HG03565 (cell line): ENCODE results near the gene ZFHX3.

Experiments used
- ATAC-seq: cut with Tn5 transposase; IDR thresholded peaks from one replicate; pipeline ENCODE4 v1.9.1; 2021; ENCODE audit warnings: mild to moderate bottlenecking, moderate library complexity; ENCODE audit not compliant: unreplicated experiment

The ZFHX3 gene

GRCh38 chr16:72787130-72787513 is 260.8 kb downstream of the ZFHX3 start:
- ATAC-seq, result no peak

GRCh38 chr16:72786606-72787005 is 261.3 kb downstream of the ZFHX3 start:
- ATAC-seq, result no peak

DNA sequence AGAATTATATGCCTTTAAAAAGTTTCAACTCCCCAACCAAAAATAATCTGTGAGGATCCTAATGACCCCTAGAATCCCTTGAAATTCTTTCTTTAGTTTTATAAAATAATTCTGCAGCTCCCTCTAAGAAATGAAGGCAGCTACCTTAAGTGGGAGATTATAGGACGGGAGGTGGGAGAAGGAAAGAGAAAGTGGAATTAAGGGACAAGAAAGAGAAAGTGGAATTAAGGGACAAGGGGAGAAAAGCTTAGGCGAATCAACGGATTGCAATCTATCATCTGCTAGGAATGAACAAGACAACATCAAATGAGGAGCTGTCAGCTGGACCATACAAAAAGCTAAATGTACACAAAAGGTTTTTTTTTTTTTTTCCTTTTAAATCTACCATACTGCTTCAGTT is 262.0 kb downstream of the ZFHX3 start:
- no peak for ATAC-seq

- ATAC-seq, result no peak
These were observed 262.8 kb downstream of the ZFHX3 start for GRCh38 chr16:72785171-72785570.

DNA sequence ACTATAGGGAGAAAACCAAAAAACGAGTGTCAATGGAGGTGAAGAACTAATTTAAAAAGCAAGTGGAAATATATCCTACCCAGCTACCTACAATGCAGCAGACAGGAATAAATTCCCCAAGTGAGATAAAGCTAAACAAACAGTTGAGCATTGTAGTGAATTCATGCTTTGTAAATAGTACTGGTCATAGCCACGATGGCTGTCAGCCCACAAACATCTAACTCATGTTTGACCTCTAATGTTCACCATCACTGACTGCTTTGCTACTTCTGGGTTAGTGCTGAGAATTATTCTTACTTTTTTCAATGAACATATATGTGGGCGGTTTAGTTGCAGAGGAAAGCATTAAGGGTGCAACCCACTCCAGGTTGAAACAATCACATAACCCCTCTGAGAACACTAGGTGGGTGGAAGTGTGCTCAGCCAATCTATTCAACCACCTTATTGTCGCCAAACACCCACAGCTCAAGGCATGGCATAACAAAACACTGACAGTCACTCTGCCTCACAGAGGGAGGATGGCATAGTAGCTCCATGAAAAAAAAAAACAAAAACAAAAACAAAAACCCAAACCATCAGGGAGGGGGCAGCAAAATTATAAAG is 264.1 kb downstream of the ZFHX3 start:
- peak; percentile 27 for ATAC-seq

DNA sequence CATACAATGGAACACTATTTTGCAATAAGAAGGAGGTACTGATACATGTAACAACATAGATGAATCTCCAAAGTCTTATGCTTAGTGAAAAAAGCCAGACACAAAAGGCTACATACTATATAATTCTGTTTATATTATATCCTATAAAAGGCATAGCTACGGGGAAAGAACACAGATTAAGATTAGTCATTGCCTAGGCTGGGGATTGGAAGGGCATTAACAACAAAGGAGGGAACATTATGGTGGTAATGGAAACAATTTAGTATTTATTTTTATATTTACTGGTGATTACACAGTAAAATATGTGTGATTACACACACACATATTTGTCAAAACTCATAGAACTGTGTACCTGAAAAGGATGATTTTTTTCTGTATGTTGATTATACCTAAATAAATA is 278.1 kb downstream of the ZFHX3 start:
- ATAC-seq, result no peak

DNA sequence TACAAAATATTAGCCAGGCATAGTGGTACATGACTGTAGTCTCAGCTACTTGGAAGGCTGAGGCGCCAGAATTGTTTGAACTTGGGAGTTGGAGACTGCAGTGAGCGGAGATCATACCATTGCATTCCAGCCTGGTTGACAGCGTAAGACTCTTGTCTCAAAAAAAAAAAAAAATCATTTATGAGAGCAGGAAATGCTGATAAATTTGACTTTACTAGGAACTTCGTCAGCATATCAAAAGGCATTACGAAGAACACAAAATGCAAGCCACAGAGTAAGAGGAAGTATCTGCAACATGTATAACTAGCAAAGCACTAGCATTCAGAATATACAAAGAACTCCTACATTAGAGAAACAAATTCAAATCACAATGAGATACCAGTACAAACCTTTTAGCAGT is 279.3 kb downstream of the ZFHX3 start:
- no peak for ATAC-seq

DNA sequence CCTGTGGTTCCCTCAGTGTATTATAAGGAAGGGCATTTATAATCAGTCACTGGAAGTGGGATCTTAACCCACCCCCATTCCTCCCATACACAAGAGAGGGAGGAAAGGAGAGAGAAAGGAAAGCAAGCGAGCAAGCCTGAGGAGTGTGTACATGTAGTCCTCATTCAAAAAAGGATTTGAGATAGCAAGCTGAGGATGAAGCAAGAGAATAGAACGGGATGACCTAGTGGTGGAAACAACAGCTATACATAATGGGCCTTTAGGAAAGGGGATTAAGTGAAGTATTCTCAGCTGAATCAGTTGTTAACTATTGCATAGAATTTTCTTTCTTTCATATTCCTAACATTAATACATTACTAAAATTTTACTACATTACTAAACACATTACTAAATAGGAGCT is 281.4 kb downstream of the ZFHX3 start:
- ATAC-seq, result no peak

DNA sequence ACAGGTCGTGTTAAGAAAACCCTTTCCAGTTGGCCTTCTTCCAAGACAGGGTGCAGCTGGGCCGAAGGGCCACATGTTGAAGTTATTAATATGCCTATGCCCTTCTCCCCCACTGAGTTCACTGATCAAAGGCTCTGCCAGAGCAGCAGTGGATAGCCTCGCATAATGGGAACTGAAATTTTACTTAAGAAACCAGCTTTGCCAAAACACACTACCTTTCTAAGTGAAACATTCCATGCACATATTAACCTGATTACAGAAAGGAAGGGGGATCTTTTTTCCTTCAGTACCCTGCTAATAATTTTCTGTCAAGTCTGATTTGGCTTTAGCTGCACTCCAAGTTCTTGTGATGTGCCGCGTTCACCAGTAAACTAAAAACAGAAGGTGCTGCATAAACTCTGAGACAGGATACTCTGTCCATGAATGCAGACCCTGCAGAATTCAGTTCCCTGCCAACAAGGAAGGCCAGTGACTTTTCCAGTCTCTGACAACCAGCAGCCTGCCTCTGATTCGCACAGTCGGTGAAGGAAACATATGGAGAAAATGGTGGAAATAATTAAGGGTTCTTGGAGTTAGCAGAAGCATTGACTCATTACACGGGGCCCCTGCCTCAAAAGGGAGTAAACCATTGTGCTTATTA is 283.8 kb downstream of the ZFHX3 start:
- no peak for ATAC-seq

DNA sequence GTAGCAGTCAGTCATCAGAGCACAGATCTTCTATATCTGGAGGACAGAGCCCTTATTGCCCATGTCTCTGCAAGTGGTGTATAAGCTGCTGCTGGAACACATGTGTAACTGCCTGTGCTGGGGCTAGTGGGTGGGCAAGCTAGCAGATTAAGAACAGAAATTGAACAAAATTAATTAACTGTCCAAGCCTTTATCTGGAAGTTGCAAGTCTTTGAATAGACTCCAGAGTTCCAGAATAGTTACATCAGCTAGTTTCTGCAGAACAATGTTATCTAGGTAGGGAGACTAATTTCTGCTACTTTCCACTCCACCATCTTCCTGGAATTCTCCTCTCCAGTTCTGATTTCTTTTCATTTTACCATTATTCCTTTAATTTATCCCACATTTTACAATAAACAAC is 287.3 kb downstream of the ZFHX3 start:
- no peak for ATAC-seq

GRCh38 chr16:72753881-72754280 is 294.0 kb downstream of the ZFHX3 start:
- no peak for ATAC-seq

GRCh38 chr16:72752004-72752695 is 295.8 kb downstream of the ZFHX3 start:
- ATAC-seq, result no peak

- ATAC-seq, result no peak
These were observed 296.9 kb downstream of the ZFHX3 start for GRCh38 chr16:72751076-72751475.

DNA sequence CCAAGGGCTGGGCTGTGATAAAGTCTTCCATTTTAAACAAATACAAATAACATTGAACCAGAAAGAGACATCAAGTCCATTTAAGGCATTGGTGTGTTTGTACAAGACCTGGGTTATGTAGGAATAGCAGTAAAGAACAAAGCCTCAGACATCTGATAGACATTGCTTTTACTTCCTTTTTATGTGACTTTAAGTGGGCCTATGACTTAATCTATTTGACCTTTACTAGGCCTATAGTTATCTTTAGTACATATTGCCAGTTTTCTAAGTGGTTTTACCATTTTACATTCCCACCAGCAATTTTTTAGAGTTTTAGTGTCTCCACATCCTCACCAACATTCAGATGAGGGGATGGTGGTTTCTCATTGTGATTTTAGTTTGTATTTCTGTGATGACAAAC is 298.8 kb downstream of the ZFHX3 start:
- ATAC-seq, result no peak

GRCh38 chr16:72744076-72744793 is 303.7 kb downstream of the ZFHX3 start:
- no peak for ATAC-seq

- ATAC-seq, result peak; percentile 77
These were observed 304.7 kb downstream of the ZFHX3 start for GRCh38 chr16:72743011-72743761.

DNA sequence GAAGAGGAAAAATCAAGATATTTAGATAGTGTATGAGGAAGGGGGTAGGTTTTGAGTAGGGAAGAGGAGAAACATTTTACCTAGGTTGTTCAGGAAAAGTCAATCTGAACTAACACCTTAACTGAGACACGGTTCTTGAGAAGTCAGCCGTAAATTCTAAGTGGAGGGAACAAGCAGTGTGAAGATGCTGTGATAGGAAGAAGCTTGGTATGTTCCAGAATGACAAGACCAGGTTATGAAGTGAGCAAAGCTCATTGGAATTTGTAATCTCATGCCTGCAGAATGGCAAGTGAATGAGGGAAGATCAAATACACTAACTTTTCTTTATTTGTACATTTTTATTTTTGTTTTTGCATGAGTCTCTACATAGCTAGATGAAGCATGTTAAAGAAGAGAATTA is 307.6 kb downstream of the ZFHX3 start:
- ATAC-seq, result no peak

DNA sequence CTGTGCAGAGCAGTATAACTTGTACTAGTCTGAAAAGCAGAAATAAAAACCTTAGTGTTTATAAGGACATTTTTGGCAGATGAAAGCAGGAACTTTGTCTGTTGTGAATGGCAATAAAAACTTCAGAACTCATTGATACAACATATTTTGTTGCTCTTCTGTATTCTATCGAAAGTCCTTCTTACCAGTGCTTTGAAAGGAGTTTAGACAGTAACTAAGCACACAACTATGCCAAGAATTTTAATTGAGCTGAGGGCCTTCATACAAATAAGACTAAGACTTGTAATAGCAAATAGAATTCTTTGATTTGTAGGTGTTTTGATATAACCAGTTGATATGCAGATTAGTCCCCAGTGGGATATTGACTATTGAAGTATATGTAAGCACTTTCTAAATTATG is 308.4 kb downstream of the ZFHX3 start:
- no peak for ATAC-seq

DNA sequence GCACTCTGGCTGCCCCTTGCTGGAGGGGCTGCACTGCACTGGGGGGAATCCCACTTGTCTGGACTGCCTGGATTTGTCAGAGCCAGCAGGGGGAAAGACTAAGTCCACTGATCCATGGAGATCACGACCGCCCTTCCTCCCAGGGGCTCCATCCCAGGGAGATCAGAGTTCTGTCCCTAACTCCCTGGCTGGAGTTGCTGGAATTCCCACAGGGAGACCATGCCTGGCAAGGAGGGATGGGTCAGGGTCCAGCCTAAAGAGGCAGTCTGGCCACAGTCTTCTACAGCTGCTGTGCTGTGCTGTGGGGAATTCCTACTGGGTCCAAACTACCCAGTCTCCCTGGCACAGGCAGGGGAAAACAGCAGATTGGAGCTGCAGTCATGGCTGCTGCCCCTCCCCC is 311.9 kb downstream of the ZFHX3 start:
- no peak for ATAC-seq
